Fibroblast of the aortic adventitia (primary cell): ENCODE measurements around the gene PIPOX. TPM values are rescaled to one million over a fixed set of nuclear protein-coding genes. Genes with fewer than 3 reads are reported as not detected.

Experiments
- DNase-seq: peaks from one replicate; pipeline ENCODE4 v3.0.0-alpha.2; 2010; ENCODE audit warnings: low read depth
- H3K4me3 ChIP-seq: 2 replicates; pipeline ENCODE4 v1.5.1; 2011; ENCODE audit warnings: low read depth, mild to moderate bottlenecking, control low read depth, low read length, moderate library complexity
- CTCF ChIP-seq: IDR thresholded peaks from 2 replicates; pipeline ENCODE4 v1.5.1; 2011; ENCODE audit warnings: mild to moderate bottlenecking, low read length, control low read depth, inconsistent platforms; ENCODE audit not compliant: insufficient read depth
- total RNA-seq: library from RNA; depleted of rRNA; stranded (reverse); fragments of >200 nt; gene quantifications from 2 replicates; pipeline ENCODE4 v1.2.3, GENCODE V29; 2012; ENCODE audit warnings: low replicate concordance

Gene PIPOX
- total RNA-seq, 1 donor = 1.8 TPM

GRCh38 chr17:29038085-29038795 lies 4.7 kb upstream of the PIPOX start:
- no peak overlapping the region for H3K4me3 ChIP-seq
- no peak for DNase-seq
- TF ChIP-seq CTCF = no peak

- no peak overlapping the region for H3K4me3 ChIP-seq
- DNase-seq = peak; percentile 84
- TF ChIP-seq CTCF = no peak
Observed at GRCh38 chr17:29039764-29040598, 3.0 kb upstream of the PIPOX start.

GRCh38 chr17:29041091-29041490 lies 1.9 kb upstream of the PIPOX start:
- no peak for DNase-seq
- no peak for TF ChIP-seq CTCF
- no peak overlapping the region for H3K4me3 ChIP-seq

- no peak overlapping the region for H3K4me3 ChIP-seq
- DNase-seq = no peak
- TF ChIP-seq CTCF = no peak
Observed at GRCh38 chr17:29041571-29041970, 1.4 kb upstream of the PIPOX start.

GRCh38 chr17:29042026-29042678 lies 789 bp upstream of the PIPOX start:
- no peak for TF ChIP-seq CTCF
- H3K4me3 ChIP-seq = no peak overlapping the region

GRCh38 chr17:29043539-29044145 lies 701 bp downstream of the PIPOX start:
- DNase-seq = no peak
- no peak for TF ChIP-seq CTCF
- H3K4me3 ChIP-seq = no peak overlapping the region

More at GRCh38 chr17:29042026-29042678, 789 bp upstream of the PIPOX start:
- DNase-seq = no peak
